GM21737 (cell line): ENCODE measurements around the gene C1QTNF1.
"Not testable (repeated sequence)": the region's sequence is repeated elsewhere in the genome, so short reads cannot be mapped to it uniquely, and the experiment has no call there.

Experiments
- ATAC-seq: cut with Tn5 transposase; IDR thresholded peaks from one replicate; pipeline ENCODE4 v1.9.1; 2021; ENCODE audit warnings: mild to moderate bottlenecking, moderate library complexity; ENCODE audit not compliant: unreplicated experiment

Gene C1QTNF1

GRCh38 chr17:79052131-79052530, 28.2 kb downstream of the C1QTNF1 start:
- no peak for ATAC-seq

- ATAC-seq, result no peak
These were observed 29.4 kb downstream of the C1QTNF1 start for GRCh38 chr17:79053251-79053925.

GRCh38 chr17:79054200-79054960, 30.4 kb downstream of the C1QTNF1 start:
- no peak for ATAC-seq

- ATAC-seq, result no peak
These were observed 31.2 kb downstream of the C1QTNF1 start for GRCh38 chr17:79055197-79055596.

- ATAC-seq, result no peak
These were observed 33.9 kb downstream of the C1QTNF1 start for GRCh38 chr17:79057737-79058385.

GRCh38 chr17:79062691-79063090, 38.7 kb downstream of the C1QTNF1 start:
- ATAC-seq, result no peak

- no peak for ATAC-seq
These were observed 40.1 kb downstream of the C1QTNF1 start for GRCh38 chr17:79064026-79064425.

GRCh38 chr17:79065105-79065670, 41.2 kb downstream of the C1QTNF1 start:
- no peak for ATAC-seq

DNA sequence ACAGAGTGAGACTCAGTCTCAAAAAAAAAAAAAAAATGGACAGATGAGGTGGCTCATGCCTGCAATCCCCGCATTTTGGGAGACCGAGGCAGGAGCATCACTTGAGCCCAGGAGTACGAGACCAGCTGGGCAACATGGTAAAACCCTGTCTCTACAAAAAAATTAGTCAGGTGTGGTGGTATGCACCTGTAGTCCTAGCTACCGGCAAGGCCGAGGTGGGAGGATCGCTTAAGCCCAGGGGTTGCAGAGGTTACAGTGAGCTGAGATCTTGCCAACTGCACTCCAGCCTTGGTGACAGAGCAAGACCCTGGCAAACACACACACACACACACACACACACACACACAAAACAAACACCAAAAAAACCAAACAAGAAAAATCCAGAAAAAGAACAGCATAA, 43.0 kb downstream of the C1QTNF1 start:
- ATAC-seq, result no peak

DNA sequence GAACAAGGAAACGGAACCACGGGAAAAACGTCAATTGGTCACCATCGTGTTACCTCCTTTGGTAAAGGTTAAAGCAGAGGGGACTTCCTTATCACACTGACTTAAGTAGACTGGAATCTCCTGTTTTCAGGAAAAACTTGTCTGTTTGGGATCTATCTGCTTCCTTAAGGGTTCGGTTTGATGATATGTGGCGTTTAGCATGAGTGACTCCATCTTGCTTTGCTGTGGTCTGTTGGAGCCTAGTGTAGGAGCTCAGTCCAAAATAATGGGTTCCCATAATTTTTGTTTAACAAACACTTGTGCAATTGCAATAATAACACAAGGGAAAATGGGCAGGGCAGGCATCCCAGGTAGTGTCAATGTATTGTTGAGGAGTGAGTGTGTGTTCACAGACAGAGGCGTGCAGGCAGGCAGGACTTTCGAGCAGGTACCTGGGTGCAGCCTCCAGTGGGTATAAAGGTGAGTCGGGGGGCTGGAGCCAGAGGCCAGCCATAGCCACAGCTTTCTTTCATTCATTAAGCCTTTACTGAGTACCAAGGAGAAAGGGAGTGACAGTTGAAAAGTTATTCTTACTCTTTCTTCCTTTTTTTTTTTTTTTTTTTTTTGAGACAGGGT, 46.4 kb downstream of the C1QTNF1 start:
- no peak for ATAC-seq

- no peak for ATAC-seq
These were observed 47.3 kb downstream of the C1QTNF1 start for GRCh38 chr17:79071161-79071740.

GRCh38 chr17:79072544-79072943, 48.6 kb downstream of the C1QTNF1 start:
- no peak for ATAC-seq

DNA sequence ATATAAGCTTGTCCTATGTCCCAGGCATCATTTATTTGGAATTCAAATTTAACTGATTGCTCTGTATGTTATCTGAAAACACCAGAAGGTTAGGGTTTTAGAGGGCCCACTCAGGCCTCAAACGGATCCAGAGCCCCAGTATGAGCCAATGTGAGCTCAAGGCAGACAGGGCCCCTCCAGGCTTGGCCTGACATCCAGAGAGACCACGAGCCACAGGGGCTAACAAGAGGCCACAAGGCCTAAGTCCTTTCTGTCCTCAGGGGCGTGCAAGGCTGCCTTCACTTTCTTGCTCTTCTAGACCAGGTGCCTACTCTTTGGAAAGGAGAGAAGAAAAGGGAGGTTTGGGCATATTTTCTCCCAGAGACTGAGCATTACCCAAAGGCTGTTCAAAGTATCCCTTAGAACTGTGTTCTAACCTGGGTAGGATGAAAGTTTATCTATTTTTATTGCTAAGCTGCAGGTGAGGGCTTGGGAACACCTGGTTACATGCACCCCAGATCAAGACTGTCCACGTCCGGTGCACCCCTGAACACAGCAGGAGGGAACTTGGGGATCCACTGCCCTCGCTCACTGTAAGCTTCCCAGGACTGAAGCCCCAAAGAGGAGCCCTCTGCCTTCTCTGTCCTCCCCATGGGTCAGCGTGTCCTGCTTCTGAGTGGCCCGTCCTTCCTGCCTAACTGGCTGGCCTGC, 49.2 kb downstream of the C1QTNF1 start:
- no peak for ATAC-seq

DNA sequence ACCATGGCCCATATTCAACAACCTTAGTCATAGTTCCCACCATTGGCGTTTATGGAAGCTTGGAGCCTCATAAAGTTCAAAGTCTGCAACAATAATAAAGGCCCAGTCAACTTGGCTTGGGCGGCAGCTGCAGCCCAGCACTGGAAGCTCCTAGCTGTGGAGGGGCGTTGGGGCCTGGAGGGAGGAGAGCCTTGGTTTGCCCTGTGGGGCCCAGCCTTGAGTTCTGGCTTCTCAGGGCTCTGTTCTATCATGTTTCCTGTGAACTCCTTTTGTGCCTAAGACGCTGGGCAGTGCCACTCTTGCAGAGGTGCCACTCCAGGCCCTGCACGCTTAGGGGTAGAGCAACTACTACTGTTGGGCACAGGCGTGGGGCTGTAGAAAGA, 49.7 kb downstream of the C1QTNF1 start:
- ATAC-seq, result no peak

DNA sequence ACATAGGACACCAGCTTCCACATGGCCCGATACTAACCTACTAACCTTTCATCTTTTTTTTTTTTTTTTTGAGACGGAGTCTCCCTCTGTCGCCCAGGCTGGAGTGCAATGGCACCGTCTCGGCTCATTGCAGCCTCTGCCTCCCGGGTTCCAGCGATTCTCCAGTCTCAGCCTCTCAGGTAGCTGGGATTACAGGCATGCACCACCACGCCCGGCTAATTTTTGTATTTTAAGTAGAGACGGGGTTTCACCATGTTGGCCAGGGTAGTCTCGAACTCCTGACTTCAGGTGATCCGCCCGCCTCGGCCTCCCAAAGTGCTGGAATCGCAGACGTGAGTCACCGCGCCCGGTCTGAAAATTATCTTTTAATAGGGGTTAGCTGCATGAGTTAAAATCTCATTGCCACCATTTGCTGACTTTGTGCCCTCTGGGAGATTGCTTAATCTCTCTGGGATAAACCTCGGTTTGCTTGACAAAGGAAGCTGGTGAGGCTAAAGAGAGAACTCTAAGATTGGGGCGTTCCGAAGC, 50.2 kb downstream of the C1QTNF1 start:
- ATAC-seq, result not testable (repeated sequence)

- ATAC-seq, result peak; percentile 91
These were observed 50.9 kb downstream of the C1QTNF1 start, which contains the start of gene ENGASE for GRCh38 chr17:79074649-79075445. ENGASE (plus strand) TSS chr17:79074824; CDS start chr17:79074945, 121 bp downstream.

DNA sequence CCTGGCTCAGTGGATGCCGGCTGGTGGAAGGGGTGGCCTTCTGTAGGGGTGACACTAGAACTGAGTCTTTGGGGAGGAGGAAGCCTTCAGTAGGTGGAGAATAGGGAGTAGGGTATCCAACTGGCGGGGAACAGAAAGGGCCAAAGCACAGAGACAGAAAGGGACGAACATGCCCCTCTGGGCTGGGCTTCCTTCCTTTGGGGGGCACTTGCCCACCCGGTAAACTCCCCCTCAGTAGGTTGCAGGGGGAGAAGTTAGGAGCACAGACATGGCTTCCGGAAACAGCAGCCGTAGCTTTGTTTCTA, 51.4 kb downstream of the C1QTNF1 start:
- peak; percentile 19 for ATAC-seq

DNA sequence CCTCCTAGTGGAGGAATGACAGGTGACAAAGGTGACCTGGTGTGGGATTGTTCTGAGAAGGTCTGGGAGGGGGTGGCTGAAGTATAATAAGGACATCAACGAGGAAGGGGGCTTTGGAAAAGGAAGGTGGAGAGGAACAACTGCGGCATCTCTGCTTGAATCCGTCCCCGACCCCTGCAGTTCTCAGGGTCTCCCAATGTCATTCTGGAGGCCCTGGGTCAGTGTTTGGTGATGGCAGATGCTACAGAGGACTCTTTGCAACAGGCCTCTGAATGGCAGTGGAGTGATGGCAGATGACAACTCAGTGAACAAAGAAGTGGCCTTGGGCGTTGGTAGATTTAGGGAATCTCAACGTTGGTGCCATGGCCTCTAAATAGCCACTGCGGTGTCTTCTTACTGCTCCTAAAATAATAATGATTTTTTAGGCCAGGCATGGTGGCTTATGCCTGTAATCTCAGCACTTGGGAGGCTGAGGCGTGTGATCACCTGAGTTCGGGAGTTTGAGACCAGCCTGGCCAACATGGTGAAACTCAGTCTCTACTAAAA, 52.0 kb downstream of the C1QTNF1 start:
- no peak for ATAC-seq

GRCh38 chr17:79077587-79077986, 53.6 kb downstream of the C1QTNF1 start:
- no peak for ATAC-seq
